Vagina (tissue), 2 donors: ENCODE data around the gene ADGRL3. TPM values are rescaled to one million over a fixed set of nuclear protein-coding genes. Genes with fewer than 3 reads are reported as not detected.

Experiments used
- DNase-seq, 2 donors: peaks; one replicate each; pipeline ENCODE4 v3.0.0-alpha.2; 2017; ENCODE audit errors: extremely low spot score in 2 of 2
- H3K27ac ChIP-seq: fragments of 200-600 bp; sonication (generic); one replicate; pipeline ENCODE4 v1.5.1; 2019
- H3K27me3 ChIP-seq: fragments of 200-600 bp; sonication (generic); one replicate; pipeline ENCODE4 v1.5.1; 2019
- H3K36me3 ChIP-seq, 2 donors: fragments of 200-600 bp; sonication (generic); one replicate each; pipeline ENCODE4 v1.5.1; 2017 to 2019
- H3K4me1 ChIP-seq: fragments of 200-600 bp; sonication (generic); one replicate; pipeline ENCODE4 v1.5.1; 2019
- H3K4me3 ChIP-seq, 2 donors: fragments of 200-600 bp; sonication (generic); 1 replicate in 1 of 2; 2 replicates in 1 of 2; pipeline ENCODE4 v1.5.1; 2016 to 2019
- H3K9me3 ChIP-seq: fragments of 200-600 bp; sonication (generic); one replicate; pipeline ENCODE4 v1.5.1; 2019
- POLR2A ChIP-seq, 2 donors: fragments of 450-650 bp; IDR thresholded peaks; one replicate each; pipeline ENCODE4 v1.6.1; 2017; ENCODE audit warnings: antibody characterized with exemption in 2 of 2, mild to moderate bottlenecking in 2 of 2, moderate library complexity in 2 of 2
- POLR2AphosphoS5 ChIP-seq, 2 donors: sonication (generic); formaldehyde crosslinking; IDR thresholded peaks; one replicate each; pipeline ENCODE4 v1.9.0; 2017; ENCODE audit warnings: antibody characterized with exemption in 2 of 2, mild to moderate bottlenecking in 2 of 2, low read depth in 1 of 2; ENCODE audit not compliant: insufficient read depth in 1 of 2
- intact Hi-C: fragments of 100-400 bp; cut with DNase I; formaldehyde crosslinking; loops from one replicate; pipeline ENCODE4 v1.15.1; 2023
- total RNA-seq: library from RNA; depleted of rRNA; stranded (reverse); fragments of >200 nt; gene quantifications from one replicate; pipeline ENCODE4 v1.2.3, GENCODE V29; 2016
- TF ChIP-seq, protein P1 (sequence below), 3 experiments: fragments of 450-650 bp in 2 of 3; fragments of 200-600 bp in 1 of 3; sonication (generic) in 1 of 3; IDR thresholded peaks; one replicate each; pipeline ENCODE4 v1.5.1; 2017 to 2019; ENCODE audit warnings: antibody characterized with exemption in 3 of 3, mild to moderate bottlenecking in 2 of 3, moderate library complexity in 2 of 3

Gene ADGRL3
- total RNA-seq, 1 donor from 2014 or later: 16.9 TPM

DNA sequence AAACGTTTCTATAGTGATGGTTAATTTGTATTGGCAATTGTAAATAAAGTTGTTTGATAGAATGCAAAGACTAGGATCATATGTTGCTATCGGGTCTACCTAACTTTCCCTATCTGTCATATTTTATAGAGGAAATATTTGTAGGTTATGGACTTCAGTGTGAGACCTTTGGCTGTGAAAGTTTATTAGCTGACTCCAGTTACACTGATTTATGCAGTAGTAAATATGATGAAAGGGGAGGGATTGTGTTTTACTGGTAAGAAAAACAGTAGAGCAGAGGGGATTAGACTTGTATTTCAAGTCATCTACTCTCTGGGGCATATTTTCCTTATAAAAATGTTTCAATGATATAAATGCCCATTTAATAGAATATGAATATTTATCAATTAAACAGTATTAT, 43.8 kb downstream of the ADGRL3 start:
- Histone ChIP-seq H3K27ac (no peak overlapping the region), H3K4me1 (peaks cover 4% of the 10 kb centered on the region), H3K27me3 (no peaks in the 10 kb centered on the region), H3K36me3 (no peaks in the 10 kb centered on the region), H3K4me3 (no peak overlapping the region), H3K9me3 (no peaks in the 10 kb centered on the region)
- no peak for DNase-seq
- intact Hi-C loops: no loop called here
- TF ChIP-seq, protein P1, sequence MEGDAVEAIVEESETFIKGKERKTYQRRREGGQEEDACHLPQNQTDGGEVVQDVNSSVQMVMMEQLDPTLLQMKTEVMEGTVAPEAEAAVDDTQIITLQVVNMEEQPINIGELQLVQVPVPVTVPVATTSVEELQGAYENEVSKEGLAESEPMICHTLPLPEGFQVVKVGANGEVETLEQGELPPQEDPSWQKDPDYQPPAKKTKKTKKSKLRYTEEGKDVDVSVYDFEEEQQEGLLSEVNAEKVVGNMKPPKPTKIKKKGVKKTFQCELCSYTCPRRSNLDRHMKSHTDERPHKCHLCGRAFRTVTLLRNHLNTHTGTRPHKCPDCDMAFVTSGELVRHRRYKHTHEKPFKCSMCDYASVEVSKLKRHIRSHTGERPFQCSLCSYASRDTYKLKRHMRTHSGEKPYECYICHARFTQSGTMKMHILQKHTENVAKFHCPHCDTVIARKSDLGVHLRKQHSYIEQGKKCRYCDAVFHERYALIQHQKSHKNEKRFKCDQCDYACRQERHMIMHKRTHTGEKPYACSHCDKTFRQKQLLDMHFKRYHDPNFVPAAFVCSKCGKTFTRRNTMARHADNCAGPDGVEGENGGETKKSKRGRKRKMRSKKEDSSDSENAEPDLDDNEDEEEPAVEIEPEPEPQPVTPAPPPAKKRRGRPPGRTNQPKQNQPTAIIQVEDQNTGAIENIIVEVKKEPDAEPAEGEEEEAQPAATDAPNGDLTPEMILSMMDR (IDR thresholded peaks at IDR 0.05): no peak
- no peak for TF ChIP-seq POLR2AphosphoS5 (IDR thresholded peaks at IDR 0.05; ENCODE audit: insufficient read depth in 1 of 2, low read depth in 1 of 2)
- no peak for TF ChIP-seq POLR2A (IDR thresholded peaks at IDR 0.05)

DNA sequence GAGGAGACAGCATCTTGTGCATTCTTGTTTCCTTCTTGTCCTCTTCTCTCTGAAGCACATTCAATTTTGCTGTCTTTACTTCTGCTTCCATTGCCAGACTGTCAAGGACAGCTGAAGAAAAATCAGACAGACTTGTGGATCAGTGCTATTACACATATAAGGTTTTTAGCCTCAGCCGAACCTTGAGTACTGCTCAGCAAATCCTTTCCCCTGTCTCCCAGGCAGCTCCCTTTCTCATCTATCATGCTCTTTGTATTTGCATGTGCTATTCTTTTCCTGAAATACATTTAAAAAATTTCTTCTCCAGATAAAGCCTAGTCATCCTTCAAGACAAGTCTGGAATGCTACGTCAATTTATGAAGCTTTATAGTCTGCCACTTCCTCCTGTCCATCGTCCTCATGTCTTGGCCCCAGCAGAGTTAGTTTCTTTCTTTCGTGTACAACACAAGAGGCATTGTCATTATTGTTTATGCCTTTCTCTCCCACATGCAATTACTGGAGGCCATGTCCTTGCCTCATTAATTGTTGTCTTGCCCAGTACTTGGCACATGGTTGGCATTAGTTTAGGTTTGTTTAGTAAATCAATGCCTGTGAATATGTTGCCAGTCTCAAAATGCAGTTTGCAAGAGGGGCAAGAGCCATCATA, 45.1 kb downstream of the ADGRL3 start:
- Histone ChIP-seq H3K27ac (no peak overlapping the region), H3K4me3 (no peak overlapping the region), H3K27me3 (no peaks in the 10 kb centered on the region), H3K4me1 (peaks cover 4% of the 10 kb centered on the region), H3K36me3 (no peaks in the 10 kb centered on the region), H3K9me3 (no peaks in the 10 kb centered on the region)
- DNase-seq: no peak
- TF ChIP-seq POLR2AphosphoS5 (IDR thresholded peaks at IDR 0.05; ENCODE audit: insufficient read depth in 1 of 2, low read depth in 1 of 2) (no peak), POLR2A (IDR thresholded peaks at IDR 0.05) (no peak)
- TF ChIP-seq, protein P1 (IDR thresholded peaks at IDR 0.05): no peak
- intact Hi-C loops: no loop called here

DNA sequence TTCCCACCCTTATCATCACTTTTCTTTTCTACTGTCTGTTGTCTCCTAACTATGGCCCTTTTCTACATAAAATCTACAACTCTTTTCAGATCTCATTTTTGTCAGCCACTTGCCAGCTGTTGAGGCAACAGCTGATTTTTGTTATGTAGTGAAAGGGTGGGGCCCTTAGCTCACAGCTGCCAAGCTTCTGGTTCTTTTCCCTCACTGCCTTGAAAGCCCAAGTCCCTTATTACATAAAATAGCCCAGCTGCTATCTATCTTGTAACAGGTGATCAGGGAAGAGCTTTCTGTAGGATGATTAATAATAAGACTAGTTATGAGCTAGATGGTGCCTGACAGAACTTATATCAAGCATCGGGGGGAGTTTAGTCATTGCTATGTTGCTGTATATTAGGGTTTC, 45.9 kb downstream of the ADGRL3 start:
- H3K4me1 ChIP-seq: peaks cover 4% of the 10 kb centered on the region
- no peak overlapping the region for H3K27ac ChIP-seq
- intact Hi-C loops: no loop called here
- DNase-seq: no peak
- H3K27me3 ChIP-seq: no peaks in the 10 kb centered on the region
- no peaks in the 10 kb centered on the region for H3K36me3 ChIP-seq
- TF ChIP-seq POLR2AphosphoS5 (IDR thresholded peaks at IDR 0.05; ENCODE audit: insufficient read depth in 1 of 2, low read depth in 1 of 2) (no peak), POLR2A (IDR thresholded peaks at IDR 0.05) (no peak)
- no peak overlapping the region for H3K4me3 ChIP-seq
- no peaks in the 10 kb centered on the region for H3K9me3 ChIP-seq

DNA sequence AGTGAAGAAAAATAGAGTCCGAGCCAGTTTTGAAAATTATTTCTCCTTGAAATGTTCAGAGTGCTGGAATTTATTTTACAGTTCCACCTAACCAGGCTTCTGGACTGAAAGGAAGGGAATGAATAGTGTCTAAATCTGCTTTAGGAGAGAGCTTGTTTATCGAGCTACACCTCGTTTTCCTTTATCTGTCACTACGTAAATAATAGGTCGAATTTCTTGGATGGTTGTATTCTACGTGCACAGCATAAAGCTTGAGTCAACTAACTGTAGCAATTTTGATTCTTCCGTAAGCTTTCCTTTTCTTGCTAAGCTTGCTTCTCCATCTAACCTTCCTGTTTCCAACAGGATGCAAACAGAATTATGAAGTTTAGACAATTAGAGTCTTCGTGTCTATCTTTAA, 48.6 kb downstream of the ADGRL3 start:
- Histone ChIP-seq H3K27me3 (no peaks in the 10 kb centered on the region), H3K27ac (no peak overlapping the region), H3K4me3 (no peak overlapping the region), H3K36me3 (no peaks in the 10 kb centered on the region), H3K4me1 (peaks cover 4% of the 10 kb centered on the region), H3K9me3 (no peaks in the 10 kb centered on the region)
- TF ChIP-seq POLR2AphosphoS5 (IDR thresholded peaks at IDR 0.05; ENCODE audit: insufficient read depth in 1 of 2, low read depth in 1 of 2): no peak
- TF ChIP-seq, protein P1 (IDR thresholded peaks at IDR 0.05): no peak
- no peak for TF ChIP-seq POLR2A (IDR thresholded peaks at IDR 0.05)
- intact Hi-C loops: no loop called here
- DNase-seq: no peak

DNA sequence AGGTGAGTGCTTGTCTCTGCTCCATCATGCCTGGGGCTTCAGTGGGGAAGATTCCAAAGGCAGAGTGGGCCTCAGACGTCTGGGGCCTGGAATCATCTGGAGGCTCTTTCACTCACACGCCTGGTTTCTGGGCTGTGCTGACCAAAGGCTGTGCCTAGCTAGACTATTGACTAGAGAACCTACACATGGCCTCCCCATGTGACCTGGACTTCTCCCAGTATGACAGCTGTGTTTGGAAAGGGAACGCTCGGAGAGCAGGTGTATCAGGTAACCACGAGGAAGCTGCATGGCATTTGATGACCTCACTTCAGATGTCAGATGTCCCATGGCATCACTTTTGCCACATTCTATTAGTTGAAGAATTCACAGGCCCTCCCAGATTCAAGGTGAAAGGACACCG, 51.0 kb downstream of the ADGRL3 start:
- Histone ChIP-seq H3K27me3 (no peaks in the 10 kb centered on the region), H3K4me3 (no peak overlapping the region), H3K27ac (no peak overlapping the region), H3K36me3 (no peaks in the 10 kb centered on the region), H3K9me3 (no peaks in the 10 kb centered on the region), H3K4me1 (no peaks in the 10 kb centered on the region)
- no peak for TF ChIP-seq POLR2AphosphoS5 (IDR thresholded peaks at IDR 0.05; ENCODE audit: insufficient read depth in 1 of 2, low read depth in 1 of 2)
- intact Hi-C loops: no loop called here
- DNase-seq: no peak

DNA sequence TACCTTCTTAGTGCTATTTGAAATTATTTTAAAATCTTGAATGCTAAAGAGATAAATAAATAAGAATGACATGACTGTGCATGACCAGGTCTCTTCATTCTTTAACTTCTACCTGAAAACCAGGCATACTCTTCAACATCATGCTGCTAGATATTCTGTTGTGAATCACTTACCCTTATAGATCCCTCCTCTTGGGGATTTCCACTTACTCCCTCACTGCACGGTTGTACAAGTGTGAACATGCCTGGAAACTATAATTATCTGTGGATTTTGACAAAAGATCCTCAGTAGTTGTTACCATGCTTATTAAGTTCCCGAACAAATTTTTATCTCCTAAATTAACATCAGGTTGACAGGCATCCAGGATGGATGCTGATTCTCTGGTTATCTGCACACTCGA, 54.3 kb downstream of the ADGRL3 start:
- Histone ChIP-seq H3K4me3 (no peak overlapping the region), H3K4me1 (no peaks in the 10 kb centered on the region), H3K36me3 (no peaks in the 10 kb centered on the region), H3K27me3 (no peaks in the 10 kb centered on the region), H3K9me3 (no peaks in the 10 kb centered on the region), H3K27ac (no peak overlapping the region)
- intact Hi-C loops: no loop called here
- no peak for TF ChIP-seq POLR2AphosphoS5 (IDR thresholded peaks at IDR 0.05; ENCODE audit: insufficient read depth in 1 of 2, low read depth in 1 of 2)
- TF ChIP-seq, protein P1 (IDR thresholded peaks at IDR 0.05): no peak
- TF ChIP-seq POLR2A (IDR thresholded peaks at IDR 0.05): no peak
- no peak for DNase-seq
